PC-3 (cell line): Measurements from ENCODE around the gene NIPAL3. TPM values are rescaled to one million over a fixed set of nuclear protein-coding genes. Genes with fewer than 3 reads are reported as not detected.

ENCODE experiments used
- ATAC-seq: fragments of 200-7000 bp; cut with Tn5 transposase; 2 replicates; pipeline ENCODE4 v1.9.1; 2020; ENCODE audit warnings: mild to moderate bottlenecking, moderate library complexity
- BruUV-seq: library from RNA; stranded (reverse); fragments of 400-500 nt; replicated peaks from 2 replicates; lab custom pipeline; 2021; lab: Mats Ljungman, UMichigan
- CTCF ChIA-PET: fragments of 300-600 bp; sonication (Branson Sonifier 250); formaldehyde crosslinking; loops from one replicate; lab custom pipeline; 2022; ENCODE audit warnings: antibody characterized with exemption; lab: Charles Lee
- POLR2A ChIA-PET: fragments of 300-600 bp; sonication (Branson Sonifier 250); formaldehyde crosslinking; loops from one replicate; lab custom pipeline; 2022; ENCODE audit warnings: antibody characterized with exemption; ENCODE audit not compliant: unreplicated experiment; lab: Charles Lee
- DNase-seq: peaks from one replicate; pipeline ENCODE4 v3.0.0-alpha.2; 2015
- H2AFZ ChIP-seq: fragments of 300-600 bp; sonication (generic); 2 replicates; pipeline ENCODE4 v1.6.0; 2016; ENCODE audit warnings: antibody characterized with exemption, low read length
- H3F3A ChIP-seq: fragments of 300-600 bp; sonication (generic); one replicate; pipeline ENCODE4 v1.6.0; 2017; ENCODE audit warnings: antibody characterized with exemption, low read length, control low read depth, mild to moderate bottlenecking; ENCODE audit not compliant: unreplicated experiment
- H3K27ac ChIP-seq: fragments of 300-600 bp; sonication (generic); 2 replicates; pipeline ENCODE4 v1.5.1; 2016; ENCODE audit warnings: mild to moderate bottlenecking, low read length
- H3K27me3 ChIP-seq: fragments of 300-600 bp; sonication (generic); 2 replicates; pipeline ENCODE4 v1.6.1; 2016; ENCODE audit warnings: low read length, mixed read lengths
- H3K36me3 ChIP-seq: fragments of 300-600 bp; sonication (generic); 2 replicates; pipeline ENCODE4 v1.6.1; 2016; ENCODE audit warnings: low read depth, mixed run types, low read length, mixed read lengths
- H3K4me1 ChIP-seq: fragments of 300-600 bp; sonication (generic); 2 replicates; pipeline ENCODE4 v1.5.1; 2016; ENCODE audit warnings: low read length; ENCODE audit not compliant: insufficient read depth
- H3K4me2 ChIP-seq: fragments of 300-600 bp; sonication (generic); 2 replicates; pipeline ENCODE4 v1.6.0; 2016; ENCODE audit warnings: low read length
- H3K4me3 ChIP-seq: fragments of 300-600 bp; sonication (generic); 2 replicates; pipeline ENCODE4 v1.5.1; 2016; ENCODE audit warnings: mild to moderate bottlenecking, low read length, mixed read lengths
- H3K79me2 ChIP-seq: fragments of 300-600 bp; sonication (generic); 2 replicates; pipeline ENCODE4 v1.6.1; 2017; ENCODE audit warnings: low read length, mixed read lengths
- H3K9ac ChIP-seq: fragments of 300-600 bp; sonication (generic); 2 replicates; pipeline ENCODE4 v1.6.0; 2016; ENCODE audit warnings: mild to moderate bottlenecking, low read length
- H3K9me2 ChIP-seq: fragments of 300-600 bp; sonication (generic); replicated peaks from 2 replicates; pipeline ENCODE4 v1.6.1; 2016; ENCODE audit warnings: mixed run types, low read length, mixed read lengths
- H3K9me3 ChIP-seq: fragments of 300-600 bp; sonication (generic); 2 replicates; pipeline ENCODE4 v1.6.1; 2016; ENCODE audit warnings: low read length, mixed read lengths
- H4K20me1 ChIP-seq: fragments of 300-600 bp; sonication (generic); 2 replicates; pipeline ENCODE4 v1.6.1; 2016; ENCODE audit warnings: low read length, mixed read lengths
- EZH2 ChIP-seq: fragments of 300-600 bp; sonication (generic); IDR thresholded peaks from one replicate; pipeline ENCODE4 v1.6.1; 2017; ENCODE audit warnings: antibody characterized with exemption, mild to moderate bottlenecking, low read length; ENCODE audit not compliant: unreplicated experiment
- EZH2phosphoT487 ChIP-seq: fragments of 300-600 bp; sonication (generic); IDR thresholded peaks from 2 replicates; pipeline ENCODE4 v1.6.1; 2018; ENCODE audit warnings: mild to moderate bottlenecking, antibody characterized with exemption, low read length, borderline replicate concordance
- intact Hi-C: fragments of 100-400 bp; cut with micrococcal nuclease; formaldehyde crosslinking; loops from 2 replicates; pipeline ENCODE4 v1.9.0; 2023
- total RNA-seq: library from RNA; depleted of rRNA; stranded (reverse); fragments of >200 nt; gene quantifications from 2 replicates; pipeline ENCODE4 v1.2.3, GENCODE V29; 2014
- TF ChIP-seq, protein P1 (sequence below): fragments of 300-600 bp; sonication (generic); conservative IDR thresholded peaks from 2 replicates; pipeline ENCODE4 v1.5.1; 2017; ENCODE audit warnings: antibody characterized with exemption, low read depth, mild to moderate bottlenecking, low read length

Gene NIPAL3
- total RNA-seq, 1 experiment from 2014 or later = 35.2 TPM

DNA sequence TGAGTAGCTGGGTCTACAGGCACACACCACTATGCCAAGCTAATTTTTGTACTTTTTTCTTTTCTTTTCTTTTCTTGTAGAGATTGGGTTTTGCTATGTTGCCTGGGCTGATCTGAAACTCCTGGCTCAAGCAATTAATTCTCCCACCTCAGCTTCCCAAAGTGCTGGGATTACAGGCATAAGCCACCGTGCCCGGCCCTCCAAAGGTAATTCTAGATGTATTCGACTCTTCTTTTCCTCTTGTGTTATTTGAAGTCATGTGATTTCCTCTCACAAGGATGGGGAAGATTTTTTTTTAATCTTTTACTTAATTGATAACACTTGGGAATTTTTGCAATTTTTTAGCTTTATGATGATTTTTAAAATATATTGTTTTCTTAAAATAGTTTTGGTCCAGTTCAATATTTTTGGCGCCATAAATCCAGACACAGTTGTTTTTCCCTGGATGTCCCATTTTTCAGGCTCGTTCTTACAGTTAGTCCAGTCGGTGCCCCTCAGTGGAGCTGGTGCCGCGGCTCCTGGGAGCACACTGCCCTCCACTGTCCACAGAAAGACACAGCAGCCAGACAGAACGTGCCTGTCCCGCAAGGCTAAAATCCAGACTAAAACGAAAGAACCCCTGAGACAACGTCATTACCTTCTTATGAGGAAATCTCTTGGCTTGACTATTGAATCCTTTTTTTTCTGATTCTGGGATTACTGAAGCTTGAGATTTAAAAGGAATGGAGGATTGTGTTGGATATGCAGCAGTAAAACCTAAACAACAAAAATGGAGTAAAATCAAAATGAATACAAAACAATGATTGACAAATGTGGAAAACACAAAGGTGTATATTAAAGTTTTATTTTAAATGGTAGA lies 24.4 kb upstream of the NIPAL3 start:
- DNase-seq (peak; percentile 84), ATAC-seq (peak; percentile 67)
- CTCF ChIA-PET = interaction anchor here (0.5 to 4.3 kb wide), 15 partner anchors 17 to 243 kb away, joined by 3 to 64 read pairs (median 5); partner anchors contain the start of gene GRHL3
- peak overlapping the region; percentile 75 for H3K27ac ChIP-seq
- H2AFZ ChIP-seq = peak overlapping the region; percentile 67
- H3K9me2 ChIP-seq = no peaks in the 10 kb centered on the region
- peaks cover 37% of the 10 kb centered on the region for H3K4me1 ChIP-seq
- no peaks in the 10 kb centered on the region for H3F3A ChIP-seq
- no peaks in the 10 kb centered on the region for H3K27me3 ChIP-seq
- peak overlapping the region; percentile 64 for H3K9ac ChIP-seq
- H3K4me2 ChIP-seq = peak overlapping the region; percentile 89
- H3K9me3 ChIP-seq = no peaks in the 10 kb centered on the region
- no peak for TF ChIP-seq EZH2phosphoT487
- TF ChIP-seq, protein P1, sequence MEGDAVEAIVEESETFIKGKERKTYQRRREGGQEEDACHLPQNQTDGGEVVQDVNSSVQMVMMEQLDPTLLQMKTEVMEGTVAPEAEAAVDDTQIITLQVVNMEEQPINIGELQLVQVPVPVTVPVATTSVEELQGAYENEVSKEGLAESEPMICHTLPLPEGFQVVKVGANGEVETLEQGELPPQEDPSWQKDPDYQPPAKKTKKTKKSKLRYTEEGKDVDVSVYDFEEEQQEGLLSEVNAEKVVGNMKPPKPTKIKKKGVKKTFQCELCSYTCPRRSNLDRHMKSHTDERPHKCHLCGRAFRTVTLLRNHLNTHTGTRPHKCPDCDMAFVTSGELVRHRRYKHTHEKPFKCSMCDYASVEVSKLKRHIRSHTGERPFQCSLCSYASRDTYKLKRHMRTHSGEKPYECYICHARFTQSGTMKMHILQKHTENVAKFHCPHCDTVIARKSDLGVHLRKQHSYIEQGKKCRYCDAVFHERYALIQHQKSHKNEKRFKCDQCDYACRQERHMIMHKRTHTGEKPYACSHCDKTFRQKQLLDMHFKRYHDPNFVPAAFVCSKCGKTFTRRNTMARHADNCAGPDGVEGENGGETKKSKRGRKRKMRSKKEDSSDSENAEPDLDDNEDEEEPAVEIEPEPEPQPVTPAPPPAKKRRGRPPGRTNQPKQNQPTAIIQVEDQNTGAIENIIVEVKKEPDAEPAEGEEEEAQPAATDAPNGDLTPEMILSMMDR = peak; percentile 96
- BruUV-seq = TSS peak; percentile 56
- H3K79me2 ChIP-seq = no peaks in the 10 kb centered on the region
- peak overlapping the region; percentile 60 for H3K4me3 ChIP-seq
- intact Hi-C loops = loop anchor here (1.0 to 5.0 kb wide), 8 partner anchors 16 to 319 kb away; no protein-coding TSS in a partner anchor
- POLR2A ChIA-PET = interaction anchor here (0.5 kb wide), 1 partner anchor 192 kb away, joined by 11 read pairs; no protein-coding TSS in a partner anchor
- no peaks in the 10 kb centered on the region for H3K36me3 ChIP-seq
- H4K20me1 ChIP-seq = no peaks in the 10 kb centered on the region

DNA sequence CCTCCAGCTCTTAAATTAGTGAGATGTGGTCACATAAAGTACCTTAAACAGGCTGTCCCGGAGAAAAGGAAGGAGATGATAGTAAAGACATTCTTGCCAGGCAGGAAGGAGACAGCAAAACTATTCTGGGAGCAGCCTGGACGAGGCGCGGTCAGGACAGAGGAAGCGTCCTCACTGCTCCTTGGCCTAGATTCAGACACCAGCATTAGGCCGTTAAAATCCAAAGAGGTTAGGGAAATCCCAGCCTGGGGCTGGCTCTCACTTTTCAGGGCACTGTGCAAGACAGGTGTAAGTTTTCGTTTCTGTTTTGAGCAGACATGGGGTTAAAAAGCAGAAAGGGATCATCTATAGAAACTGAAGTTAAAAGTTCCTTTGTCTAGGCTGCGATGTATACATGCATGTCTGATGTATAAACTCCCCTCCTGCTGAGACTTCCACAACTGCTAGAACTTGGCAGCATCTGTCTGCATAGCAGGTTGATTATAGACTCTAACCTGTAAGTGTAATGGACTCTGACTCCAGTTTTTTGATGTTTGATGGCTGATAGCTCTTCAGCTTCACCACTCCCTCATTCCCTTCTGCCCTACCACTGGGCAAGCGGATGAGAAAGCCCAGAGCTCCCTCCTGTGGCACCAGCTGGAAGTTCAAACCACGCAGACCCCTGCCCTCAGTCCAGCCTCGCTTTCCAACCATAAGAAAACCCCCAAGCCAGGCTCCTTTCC lies 23.6 kb upstream of the NIPAL3 start:
- no peaks in the 10 kb centered on the region for H3K36me3 ChIP-seq
- peaks cover 37% of the 10 kb centered on the region for H3K4me1 ChIP-seq
- no peaks in the 10 kb centered on the region for H4K20me1 ChIP-seq
- ATAC-seq = peak; percentile 80
- no peaks in the 10 kb centered on the region for H3F3A ChIP-seq
- ChIA-PET CTCF (interaction anchor here (0.6 to 4.3 kb wide), 18 partner anchors 11 to 292 kb away, joined by 3 to 64 read pairs (median 4); partner anchors contain the start of genes GRHL3 and NIPAL3), POLR2A (interaction anchor here (0.5 to 0.6 kb wide), 3 partner anchors 10 to 193 kb away, joined by 3 to 11 read pairs (median 3); no protein-coding TSS in a partner anchor)
- peak; percentile 79 for DNase-seq
- peak overlapping the region; percentile 75 for H3K27ac ChIP-seq
- TF ChIP-seq EZH2 = no peak
- TF ChIP-seq, protein P1 = peak; percentile 92
- H3K79me2 ChIP-seq = no peaks in the 10 kb centered on the region
- no peaks in the 10 kb centered on the region for H3K9me2 ChIP-seq
- peak overlapping the region; percentile 89 for H3K4me2 ChIP-seq
- peak overlapping the region; percentile 67 for H2AFZ ChIP-seq
- H3K9me3 ChIP-seq = no peaks in the 10 kb centered on the region
- H3K4me3 ChIP-seq = peak overlapping the region; percentile 60
- H3K9ac ChIP-seq = peak overlapping the region; percentile 64
- intact Hi-C loops = loop anchor here (1.0 to 5.0 kb wide), 8 partner anchors 17 to 320 kb away; no protein-coding TSS in a partner anchor
- BruUV-seq = no TSS peak
- no peaks in the 10 kb centered on the region for H3K27me3 ChIP-seq
